A549 (cell line): ENCODE results near the gene FEZF1. TPM values are rescaled to one million over a fixed set of nuclear protein-coding genes. Genes with fewer than 3 reads are reported as not detected.

Source experiments
- ATAC-seq, 2 experiments: fragments of 200-7000 bp in 1 of 2; fragments of >200 bp in 1 of 2; cut with Nextera tagmentation in 1 of 2; cut with Tn5 transposase in 1 of 2; 3 replicates each; pipeline versions ENCODE4 v1.8.0 to v1.9.1; 2018 to 2020; ENCODE audit warnings: mild to moderate bottlenecking in 1 of 2, moderate library complexity in 1 of 2
- CTCF ChIA-PET: fragments of 300-600 bp; sonication (Branson Sonifier 250); formaldehyde crosslinking; extraction: SDS; loops from one replicate; lab custom pipeline; 2021; ENCODE audit warnings: antibody characterized with exemption, inconsistent platforms; lab: Yijun Ruan, JAX
- POLR2A ChIA-PET: fragments of 350-600 bp; formaldehyde crosslinking; extraction: SDS; loops from one replicate; lab custom pipeline; 2021; ENCODE audit warnings: antibody characterized with exemption, inconsistent platforms; lab: Yijun Ruan, JAX
- DNase-seq, 2 experiments: peaks; one replicate each; pipeline versions ENCODE4 v3.0.0 to v3.0.0-alpha.2; 2011 to 2016; ENCODE audit warnings: low read depth in 1 of 2, low spot score in 1 of 2
- FAIRE-seq: peaks from 2 replicates; lab custom pipeline; 2011; peaks lifted over from hg19 to GRCh38; lab: Jason Lieb, UNC
- H3K27ac ChIP-seq, 2 experiments: fragments of >200 bp; sonication (Bioruptor Twin); formaldehyde crosslinking; 3 replicates each; pipeline ENCODE4 v1.5.1; 2016 to 2017
- H3K4me1 ChIP-seq: fragments of >200 bp; sonication (Bioruptor Twin); formaldehyde crosslinking; 3 replicates; pipeline ENCODE4 v1.6.1; 2016
- H3K4me2 ChIP-seq: fragments of >200 bp; sonication (Bioruptor Twin); formaldehyde crosslinking; 3 replicates; pipeline ENCODE4 v1.6.1; 2016
- H3K4me3 ChIP-seq: fragments of >200 bp; sonication (Bioruptor Twin); formaldehyde crosslinking; 3 replicates; pipeline ENCODE4 v1.5.1; 2016
- H3K9me3 ChIP-seq: fragments of >200 bp; sonication (Bioruptor Twin); formaldehyde crosslinking; 3 replicates; pipeline ENCODE4 v1.6.1; 2016
- BHLHE40 ChIP-seq: IDR thresholded peaks from 2 replicates; pipeline ENCODE4 v1.6.1; 2012; ENCODE audit warnings: low read depth, low read length, inconsistent platforms
- CBX2 ChIP-seq: fragments of 200-600 bp; sonication (generic); IDR thresholded peaks from 2 replicates; pipeline ENCODE4 v1.6.1; 2016; ENCODE audit warnings: low read depth, mild to moderate bottlenecking, borderline replicate concordance
- CEBPB ChIP-seq, 2 experiments: fragments of >200 bp in 1 of 2; sonication (Bioruptor Twin) in 1 of 2; formaldehyde crosslinking in 1 of 2; IDR thresholded peaks; 2 replicates each; pipeline ENCODE4 v1.6.1; 2012 to 2016
- CHD2 ChIP-seq: fragments of 150-350 bp; IDR thresholded peaks from 2 replicates; pipeline ENCODE4 v1.6.1; 2014; ENCODE audit warnings: low read length; ENCODE audit not compliant: partially characterized antibody
- EHF ChIP-seq: fragments of 250-450 bp; sonication (Bioruptor Pico); IDR thresholded peaks from 2 replicates; pipeline ENCODE4 v1.5.0; 2020; ENCODE audit warnings: mild to moderate bottlenecking
- EHMT2 ChIP-seq: fragments of 200-600 bp; sonication (generic); IDR thresholded peaks from 2 replicates; pipeline ENCODE4 v1.6.1; 2016; ENCODE audit warnings: antibody characterized with exemption, low read depth, mild to moderate bottlenecking, moderate library complexity
- FOSB ChIP-seq: fragments of 250-450 bp; sonication (Bioruptor Pico); IDR thresholded peaks from 2 replicates; pipeline ENCODE4 v1.5.0; 2020; ENCODE audit warnings: mild to moderate bottlenecking, moderate library complexity
- FOSL2 ChIP-seq, 2 experiments: fragments of 450-650 bp in 1 of 2; fragments of >200 bp in 1 of 2; sonication (Bioruptor Twin) in 1 of 2; formaldehyde crosslinking; IDR thresholded peaks; 2 replicates each; pipeline versions ENCODE4 v1.5.0 to v1.6.1; 2016 to 2020; ENCODE audit warnings: mild to moderate bottlenecking in 1 of 2, moderate library complexity in 1 of 2
- GATA3 ChIP-seq: IDR thresholded peaks from 2 replicates; pipeline ENCODE4 v1.6.1; 2012; ENCODE audit warnings: borderline replicate concordance
- HEYL ChIP-seq: fragments of 250-450 bp; sonication (Bioruptor Pico); IDR thresholded peaks from 2 replicates; pipeline ENCODE4 v1.8.0; 2021; ENCODE audit warnings: mild to moderate bottlenecking, moderate library complexity
- HOXA7 ChIP-seq: fragments of 250-450 bp; sonication (Bioruptor Pico); IDR thresholded peaks from 2 replicates; pipeline ENCODE4 v1.5.0; 2020; ENCODE audit warnings: mild to moderate bottlenecking, moderate library complexity
- JUNB ChIP-seq: fragments of >200 bp; sonication (Bioruptor Twin); formaldehyde crosslinking; IDR thresholded peaks from 2 replicates; pipeline ENCODE4 v1.6.1; 2016
- KDM5A ChIP-seq: fragments of 200-600 bp; sonication (generic); IDR thresholded peaks from 2 replicates; pipeline ENCODE4 v1.6.1; 2016; ENCODE audit warnings: antibody characterized with exemption, mild to moderate bottlenecking
- MAFK ChIP-seq: fragments of 450-650 bp; IDR thresholded peaks from 2 replicates; pipeline ENCODE4 v1.6.1; 2014; ENCODE audit not compliant: partially characterized antibody
- MAZ ChIP-seq: fragments of 150-350 bp; IDR thresholded peaks from 2 replicates; pipeline ENCODE4 v1.6.1; 2014; ENCODE audit warnings: antibody characterized with exemption, low read depth, low read length, borderline replicate concordance
- NFE2L2 ChIP-seq: fragments of 150-350 bp; conservative IDR thresholded peaks from 2 replicates; pipeline ENCODE4 v1.6.1; 2014; ENCODE audit warnings: low read length
- POLR2A ChIP-seq: IDR thresholded peaks from 2 replicates; pipeline ENCODE4 v1.6.1; 2012; ENCODE audit warnings: mild to moderate bottlenecking, low read length
- RARB ChIP-seq: fragments of 250-450 bp; sonication (Bioruptor Pico); IDR thresholded peaks from 2 replicates; pipeline ENCODE4 v1.8.0; 2021; ENCODE audit warnings: mild to moderate bottlenecking, moderate library complexity
- RFX5 ChIP-seq: fragments of 450-650 bp; IDR thresholded peaks from 2 replicates; pipeline ENCODE4 v1.7.1; 2014; ENCODE audit warnings: antibody characterized with exemption, mild to moderate bottlenecking, moderate library complexity
- RNF2 ChIP-seq: fragments of 200-600 bp; sonication (generic); IDR thresholded peaks from 2 replicates; pipeline ENCODE4 v1.6.1; 2016; ENCODE audit warnings: low read depth, mild to moderate bottlenecking, antibody characterized with exemption, moderate library complexity, borderline replicate concordance
- TFCP2L1 ChIP-seq: fragments of 250-450 bp; sonication (Bioruptor Pico); IDR thresholded peaks from 2 replicates; pipeline ENCODE4 v1.5.0; 2021; ENCODE audit warnings: mild to moderate bottlenecking
- TP53 ChIP-seq: fragments of 250-450 bp; sonication (Bioruptor Pico); IDR thresholded peaks from 2 replicates; pipeline ENCODE4 v1.5.0; 2021; ENCODE audit warnings: mild to moderate bottlenecking, moderate library complexity
- ZFP36 ChIP-seq: fragments of 450-650 bp; IDR thresholded peaks from 2 replicates; pipeline ENCODE4 v1.6.1; 2014; ENCODE audit warnings: borderline replicate concordance; ENCODE audit not compliant: partially characterized antibody
- ZNF302 ChIP-seq: fragments of 250-450 bp; sonication (Bioruptor Pico); IDR thresholded peaks from 2 replicates; pipeline ENCODE4 v1.9.0; 2021; ENCODE audit warnings: inconsistent platforms, mild to moderate bottlenecking, moderate library complexity
- WGBS: methylation state at CpG from one replicate; pipeline ENCODE4 v1.1.6; 2017; ENCODE audit errors: missing lambda C conversion rate; 5-methylcytosine and 5-hydroxymethylcytosine counted together
- polyA plus RNA-seq, 4 experiments: library from polyadenylated mRNA; depleted of rRNA in 3 of 4; stranded (reverse); fragments of >200 nt; fragmentation: RNase III in 1 of 4; extraction: RNeasy Plus Mini Kit Qiagen cat#74134 plus additional on column Dnase treatment in 1 of 4; gene quantifications; 2 replicates in 3 of 4; 3 replicates in 1 of 4; pipeline ENCODE4 v1.2.3, GENCODE V29; 2011 to 2017
- TF ChIP-seq, protein P1 (sequence below): IDR thresholded peaks from 2 replicates; pipeline ENCODE4 v1.6.1; 2012
- TF ChIP-seq, protein P2 (sequence below): fragments of 250-450 bp; sonication (Bioruptor Pico); IDR thresholded peaks from 2 replicates; pipeline ENCODE4 v1.5.0; 2020; ENCODE audit warnings: low read depth, mild to moderate bottlenecking, moderate library complexity
- TF ChIP-seq, protein P3 (sequence below): fragments of 150-350 bp; IDR thresholded peaks from 2 replicates; pipeline ENCODE4 v1.6.1; 2014; ENCODE audit warnings: low read depth, mild to moderate bottlenecking, low read length
- TF ChIP-seq, protein P4 (sequence below): fragments of 200-600 bp; sonication (generic); IDR thresholded peaks from 2 replicates; pipeline ENCODE4 v1.6.1; 2016; ENCODE audit warnings: antibody characterized with exemption, mild to moderate bottlenecking, moderate library complexity
- TF ChIP-seq, protein P5 (sequence below): IDR thresholded peaks from 2 replicates; pipeline ENCODE4 v1.6.1; 2012
- TF ChIP-seq, protein P6 (sequence below): fragments of >200 bp; sonication (Bioruptor Twin); formaldehyde crosslinking; IDR thresholded peaks from 2 replicates; pipeline ENCODE4 v1.6.1; 2016

The FEZF1 gene
- polyA plus RNA-seq, 2 of the 4 experiments (the other 2 are of a cell fraction): not detected

DNA sequence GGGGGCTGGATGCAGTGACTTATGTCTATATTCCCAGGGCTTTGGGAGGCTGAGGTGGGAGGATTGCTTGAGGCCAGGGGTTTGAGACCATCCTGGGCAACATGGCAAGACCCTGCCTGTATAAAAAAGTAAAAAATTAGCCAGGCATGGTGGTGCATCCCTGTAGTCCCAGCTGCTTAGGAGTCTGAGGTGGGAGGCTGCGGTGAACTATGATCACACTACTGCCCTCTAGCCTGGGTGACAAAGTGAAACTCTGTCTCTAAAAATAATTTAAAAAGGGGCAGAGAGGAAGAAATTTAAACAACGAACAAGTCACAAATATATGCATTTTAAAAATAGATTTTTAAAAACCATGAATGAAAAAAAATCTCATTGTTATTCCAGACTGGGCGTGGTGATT is 46.2 kb upstream of the FEZF1 start:
- ATAC-seq (no peak), FAIRE-seq (no peak), DNase-seq (no peak)
- POLR2A ChIA-PET: no interaction called here
- Histone ChIP-seq H3K4me2 (no peak overlapping the region), H3K4me1 (no peaks in the 10 kb centered on the region), H3K27ac (no peak overlapping the region), H3K4me3 (no peak overlapping the region), H3K9me3 (no peaks in the 10 kb centered on the region)
- WGBS: 16% methylated on average over 3 of the region's 3 CpGs
- CTCF ChIA-PET: no interaction called here
- no peak for TF ChIP-seq BHLHE40
- no peak for TF ChIP-seq KDM5A
- TF ChIP-seq ZFP36: no peak
- TF ChIP-seq MAZ: no peak
- no peak for TF ChIP-seq EHF
- no peak for TF ChIP-seq NFE2L2
- no peak for TF ChIP-seq HOXA7
- TF ChIP-seq, protein P1, sequence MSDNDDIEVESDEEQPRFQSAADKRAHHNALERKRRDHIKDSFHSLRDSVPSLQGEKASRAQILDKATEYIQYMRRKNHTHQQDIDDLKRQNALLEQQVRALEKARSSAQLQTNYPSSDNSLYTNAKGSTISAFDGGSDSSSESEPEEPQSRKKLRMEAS: no peak
- no peak for TF ChIP-seq JUNB
- TF ChIP-seq CHD2: no peak
- no peak for TF ChIP-seq EHMT2

DNA sequence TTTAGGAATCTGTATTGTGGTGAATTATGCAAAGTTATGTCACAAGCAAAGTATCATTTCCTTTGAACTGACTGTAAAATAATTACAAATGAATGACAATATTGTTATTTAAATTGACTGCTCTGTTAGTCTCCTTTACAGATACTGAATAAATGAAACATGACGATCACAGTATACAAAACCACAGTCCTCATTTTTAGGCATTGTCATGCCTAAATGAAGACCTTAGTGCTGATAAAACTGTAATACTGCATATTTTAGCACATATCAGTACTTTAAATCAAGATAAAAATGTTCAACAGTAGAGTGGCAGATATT is 39.7 kb upstream of the FEZF1 start:
- 10% methylated on average over 1 of the region's 1 CpG for WGBS

DNA sequence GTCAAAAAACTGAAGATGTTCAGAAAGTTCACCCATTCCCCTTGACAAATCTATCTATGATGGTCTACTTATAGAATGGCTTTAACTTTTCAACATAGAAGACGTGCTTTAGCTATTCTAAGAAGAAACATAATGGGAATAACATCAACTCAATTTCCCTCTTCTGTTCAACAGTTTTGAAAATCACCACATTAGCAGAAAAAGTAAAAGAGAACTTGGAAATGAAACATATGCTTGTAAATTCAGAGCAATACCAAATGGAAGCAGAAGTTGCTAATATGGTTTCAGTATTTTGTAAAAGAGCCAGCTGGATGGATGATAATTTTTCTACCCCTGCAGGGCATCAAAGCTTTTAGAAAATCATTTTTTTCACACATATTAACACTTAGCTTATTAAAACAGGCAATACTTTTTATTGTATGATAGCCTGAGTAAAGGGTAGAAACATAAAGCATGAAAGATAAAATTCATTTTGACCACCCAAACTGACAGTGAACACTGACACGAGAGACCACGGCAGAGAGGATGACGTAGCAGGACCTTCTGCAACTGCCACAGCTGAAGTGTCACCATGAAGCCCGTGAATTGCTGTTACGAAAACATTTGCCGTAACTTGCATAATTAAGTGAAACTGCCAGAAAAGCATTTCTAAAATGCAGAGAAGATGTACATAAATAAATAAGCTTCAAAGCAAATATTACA is 39.2 kb upstream of the FEZF1 start:
- FAIRE-seq (no peak), DNase-seq (no peak), ATAC-seq (no peak)
- Histone ChIP-seq H3K4me2 (no peak overlapping the region), H3K27ac (no peak overlapping the region), H3K4me3 (no peak overlapping the region), H3K4me1 (no peaks in the 10 kb centered on the region), H3K9me3 (no peaks in the 10 kb centered on the region)
- ChIA-PET POLR2A (no interaction called here), CTCF (no interaction called here)
- 35% methylated on average over 7 of the region's 7 CpGs for WGBS
- TF ChIP-seq JUNB: no peak
- no peak for TF ChIP-seq CBX2
- no peak for TF ChIP-seq CEBPB (IDR thresholded peaks at IDR 0.05)
- TF ChIP-seq, protein P2, sequence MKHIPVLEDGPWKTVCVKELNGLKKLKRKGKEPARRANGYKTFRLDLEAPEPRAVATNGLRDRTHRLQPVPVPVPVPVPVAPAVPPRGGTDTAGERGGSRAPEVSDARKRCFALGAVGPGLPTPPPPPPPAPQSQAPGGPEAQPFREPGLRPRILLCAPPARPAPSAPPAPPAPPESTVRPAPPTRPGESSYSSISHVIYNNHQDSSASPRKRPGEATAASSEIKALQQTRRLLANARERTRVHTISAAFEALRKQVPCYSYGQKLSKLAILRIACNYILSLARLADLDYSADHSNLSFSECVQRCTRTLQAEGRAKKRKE: no peak
- no peak for TF ChIP-seq HEYL
- TF ChIP-seq MAFK: no peak
- TF ChIP-seq, protein P3, sequence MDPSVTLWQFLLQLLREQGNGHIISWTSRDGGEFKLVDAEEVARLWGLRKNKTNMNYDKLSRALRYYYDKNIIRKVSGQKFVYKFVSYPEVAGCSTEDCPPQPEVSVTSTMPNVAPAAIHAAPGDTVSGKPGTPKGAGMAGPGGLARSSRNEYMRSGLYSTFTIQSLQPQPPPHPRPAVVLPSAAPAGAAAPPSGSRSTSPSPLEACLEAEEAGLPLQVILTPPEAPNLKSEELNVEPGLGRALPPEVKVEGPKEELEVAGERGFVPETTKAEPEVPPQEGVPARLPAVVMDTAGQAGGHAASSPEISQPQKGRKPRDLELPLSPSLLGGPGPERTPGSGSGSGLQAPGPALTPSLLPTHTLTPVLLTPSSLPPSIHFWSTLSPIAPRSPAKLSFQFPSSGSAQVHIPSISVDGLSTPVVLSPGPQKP: no peak
- no peak for TF ChIP-seq TP53
- TF ChIP-seq, protein P4, sequence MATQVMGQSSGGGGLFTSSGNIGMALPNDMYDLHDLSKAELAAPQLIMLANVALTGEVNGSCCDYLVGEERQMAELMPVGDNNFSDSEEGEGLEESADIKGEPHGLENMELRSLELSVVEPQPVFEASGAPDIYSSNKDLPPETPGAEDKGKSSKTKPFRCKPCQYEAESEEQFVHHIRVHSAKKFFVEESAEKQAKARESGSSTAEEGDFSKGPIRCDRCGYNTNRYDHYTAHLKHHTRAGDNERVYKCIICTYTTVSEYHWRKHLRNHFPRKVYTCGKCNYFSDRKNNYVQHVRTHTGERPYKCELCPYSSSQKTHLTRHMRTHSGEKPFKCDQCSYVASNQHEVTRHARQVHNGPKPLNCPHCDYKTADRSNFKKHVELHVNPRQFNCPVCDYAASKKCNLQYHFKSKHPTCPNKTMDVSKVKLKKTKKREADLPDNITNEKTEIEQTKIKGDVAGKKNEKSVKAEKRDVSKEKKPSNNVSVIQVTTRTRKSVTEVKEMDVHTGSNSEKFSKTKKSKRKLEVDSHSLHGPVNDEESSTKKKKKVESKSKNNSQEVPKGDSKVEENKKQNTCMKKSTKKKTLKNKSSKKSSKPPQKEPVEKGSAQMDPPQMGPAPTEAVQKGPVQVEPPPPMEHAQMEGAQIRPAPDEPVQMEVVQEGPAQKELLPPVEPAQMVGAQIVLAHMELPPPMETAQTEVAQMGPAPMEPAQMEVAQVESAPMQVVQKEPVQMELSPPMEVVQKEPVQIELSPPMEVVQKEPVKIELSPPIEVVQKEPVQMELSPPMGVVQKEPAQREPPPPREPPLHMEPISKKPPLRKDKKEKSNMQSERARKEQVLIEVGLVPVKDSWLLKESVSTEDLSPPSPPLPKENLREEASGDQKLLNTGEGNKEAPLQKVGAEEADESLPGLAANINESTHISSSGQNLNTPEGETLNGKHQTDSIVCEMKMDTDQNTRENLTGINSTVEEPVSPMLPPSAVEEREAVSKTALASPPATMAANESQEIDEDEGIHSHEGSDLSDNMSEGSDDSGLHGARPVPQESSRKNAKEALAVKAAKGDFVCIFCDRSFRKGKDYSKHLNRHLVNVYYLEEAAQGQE: no peak
- TF ChIP-seq RARB (CRISPR knock-in tag): no peak
- no peak for TF ChIP-seq RNF2
- TF ChIP-seq POLR2A: no peak
- TF ChIP-seq FOSL2 (IDR thresholded peaks at IDR 0.05): no peak
- no peak for TF ChIP-seq FOSL2 (CRISPR knock-in tag; IDR thresholded peaks at IDR 0.05)
- no peak for TF ChIP-seq HOXA7
- TF ChIP-seq FOSB (CRISPR knock-in tag): no peak
- TF ChIP-seq TFCP2L1 (CRISPR knock-in tag): no peak
- TF ChIP-seq, protein P5, sequence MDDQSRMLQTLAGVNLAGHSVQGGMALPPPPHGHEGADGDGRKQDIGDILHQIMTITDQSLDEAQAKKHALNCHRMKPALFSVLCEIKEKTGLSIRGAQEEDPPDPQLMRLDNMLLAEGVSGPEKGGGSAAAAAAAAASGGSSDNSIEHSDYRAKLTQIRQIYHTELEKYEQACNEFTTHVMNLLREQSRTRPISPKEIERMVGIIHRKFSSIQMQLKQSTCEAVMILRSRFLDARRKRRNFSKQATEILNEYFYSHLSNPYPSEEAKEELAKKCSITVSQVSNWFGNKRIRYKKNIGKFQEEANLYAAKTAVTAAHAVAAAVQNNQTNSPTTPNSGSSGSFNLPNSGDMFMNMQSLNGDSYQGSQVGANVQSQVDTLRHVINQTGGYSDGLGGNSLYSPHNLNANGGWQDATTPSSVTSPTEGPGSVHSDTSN: no peak

More for the DNA sequence above, 39.7 kb upstream of the FEZF1 start:
- no peak for ATAC-seq
- no peaks in the 10 kb centered on the region for H3K9me3 ChIP-seq
- CTCF ChIA-PET: no interaction called here
- H3K27ac ChIP-seq: no peak overlapping the region
- no peak for DNase-seq
- POLR2A ChIA-PET: no interaction called here
- H3K4me1 ChIP-seq: no peaks in the 10 kb centered on the region
- TF ChIP-seq BHLHE40 (no peak), POLR2A (no peak), GATA3 (no peak), MAZ (no peak), ZNF302 (CRISPR knock-in tag) (no peak), RFX5 (no peak)
- TF ChIP-seq, protein P6, sequence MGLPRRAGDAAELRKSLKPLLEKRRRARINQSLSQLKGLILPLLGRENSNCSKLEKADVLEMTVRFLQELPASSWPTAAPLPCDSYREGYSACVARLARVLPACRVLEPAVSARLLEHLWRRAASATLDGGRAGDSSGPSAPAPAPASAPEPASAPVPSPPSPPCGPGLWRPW: no peak
- no peak overlapping the region for H3K4me2 ChIP-seq
- FAIRE-seq: no peak
- H3K4me3 ChIP-seq: no peak overlapping the region
